MM.1S (cell line): ENCODE data around the gene HBA1.

Experiments used
- CTCF ChIP-seq: fragments of 300-600 bp; sonication (generic); IDR thresholded peaks from 2 replicates; pipeline ENCODE4 v1.5.1; 2016; ENCODE audit warnings: antibody characterized with exemption, low read length, mixed read lengths
- EZH2 ChIP-seq: fragments of 300-600 bp; sonication (generic); optimal IDR thresholded peaks from 2 replicates; pipeline ENCODE3; 2017; ENCODE audit warnings: low read depth, mild to moderate bottlenecking, antibody characterized with exemption, low read length, mixed read lengths
- EZH2phosphoT487 ChIP-seq: fragments of 300-600 bp; sonication (generic); IDR thresholded peaks from 2 replicates; pipeline ENCODE4 v1.6.1; 2018; ENCODE audit warnings: antibody characterized with exemption, low read length

GRCh38 chr16:175011-175949 is 1.2 kb upstream of the HBA1 start:
- TF ChIP-seq EZH2phosphoT487 (no peak), CTCF (no peak), EZH2 (no peak)
